MM.1S (cell line): ENCODE data around the gene GNPTAB.
A peak's percentile ranks its signal among the peaks of the same experiment; 100 is the strongest.

Source experiments
- DNase-seq: peaks from one replicate; pipeline ENCODE4 v3.0.0-alpha.2; 2015
- H2AFZ ChIP-seq: fragments of 300-600 bp; sonication (generic); 2 replicates; pipeline ENCODE4 v1.6.0; 2016; ENCODE audit warnings: antibody characterized with exemption, low read length
- H3F3A ChIP-seq: fragments of 300-600 bp; sonication (generic); 2 replicates; pipeline ENCODE4 v1.6.1; 2016; ENCODE audit warnings: mild to moderate bottlenecking, antibody characterized with exemption, low read length, moderate library complexity, mixed read lengths; ENCODE audit not compliant: insufficient read depth
- H3K27ac ChIP-seq: fragments of 300-600 bp; sonication (generic); 2 replicates; pipeline ENCODE4 v1.5.1; 2016; ENCODE audit warnings: mild to moderate bottlenecking, low read length
- H3K27me3 ChIP-seq: fragments of 300-600 bp; sonication (generic); replicated peaks from 2 replicates; pipeline ENCODE4 v1.6.0; 2016; ENCODE audit warnings: low read length; ENCODE audit not compliant: insufficient read depth
- H3K36me3 ChIP-seq: fragments of 300-600 bp; sonication (generic); replicated peaks from 2 replicates; pipeline ENCODE4 v1.6.1; 2016; ENCODE audit warnings: mild to moderate bottlenecking, low read length, mixed read lengths; ENCODE audit not compliant: insufficient read depth
- H3K4me1 ChIP-seq: fragments of 300-600 bp; sonication (generic); 2 replicates; pipeline ENCODE4 v1.6.1; 2016; ENCODE audit warnings: low read length, mixed read lengths
- H3K4me2 ChIP-seq: fragments of 300-600 bp; sonication (generic); 2 replicates; pipeline ENCODE4 v1.6.0; 2016; ENCODE audit warnings: low read depth, low read length
- H3K4me3 ChIP-seq: fragments of 300-600 bp; sonication (generic); 2 replicates; pipeline ENCODE4 v1.5.1; 2016; ENCODE audit warnings: low read length, mixed read lengths
- H3K79me2 ChIP-seq: fragments of 300-600 bp; sonication (generic); 2 replicates; pipeline ENCODE4 v1.6.1; 2016; ENCODE audit warnings: mixed run types, low read length, mixed read lengths
- H3K9ac ChIP-seq: fragments of 300-600 bp; sonication (generic); 2 replicates; pipeline ENCODE4 v1.6.1; 2016; ENCODE audit warnings: low read length, mixed read lengths
- H3K9me2 ChIP-seq: fragments of 300-600 bp; sonication (generic); replicated peaks from 2 replicates; pipeline ENCODE4 v1.6.1; 2016; ENCODE audit warnings: mild to moderate bottlenecking, low read length, mixed read lengths; ENCODE audit not compliant: insufficient read depth
- H3K9me3 ChIP-seq: fragments of 300-600 bp; sonication (generic); replicated peaks from 2 replicates; pipeline ENCODE4 v1.6.1; 2016; ENCODE audit warnings: mild to moderate bottlenecking, low read length, mixed read lengths; ENCODE audit not compliant: insufficient read depth
- H4K20me1 ChIP-seq: fragments of 300-600 bp; sonication (generic); 2 replicates; pipeline ENCODE4 v1.6.1; 2016; ENCODE audit warnings: mild to moderate bottlenecking, low read length, moderate library complexity, mixed read lengths; ENCODE audit not compliant: insufficient read depth
- CTCF ChIP-seq: fragments of 300-600 bp; sonication (generic); IDR thresholded peaks from 2 replicates; pipeline ENCODE4 v1.5.1; 2016; ENCODE audit warnings: antibody characterized with exemption, low read length, mixed read lengths
- EZH2 ChIP-seq: fragments of 300-600 bp; sonication (generic); optimal IDR thresholded peaks from 2 replicates; pipeline ENCODE3; 2017; ENCODE audit warnings: low read depth, mild to moderate bottlenecking, antibody characterized with exemption, low read length, mixed read lengths
- EZH2phosphoT487 ChIP-seq: fragments of 300-600 bp; sonication (generic); IDR thresholded peaks from 2 replicates; pipeline ENCODE4 v1.6.1; 2018; ENCODE audit warnings: antibody characterized with exemption, low read length

The GNPTAB gene

GRCh38 chr12:101793401-101793800, 37.4 kb downstream of the GNPTAB start:
- no peaks in the 10 kb centered on the region for H3F3A ChIP-seq
- H3K9me3 ChIP-seq, result no peaks in the 10 kb centered on the region
- peaks cover 6% of the 10 kb centered on the region for H3K36me3 ChIP-seq
- TF ChIP-seq EZH2 (no peak), EZH2phosphoT487 (no peak), CTCF (no peak)
- no peak overlapping the region for H2AFZ ChIP-seq
- peaks cover 4% of the 10 kb centered on the region; the same call in 1 of the 2 replicates for H4K20me1 ChIP-seq
- H3K27ac ChIP-seq, result no peak overlapping the region
- H3K79me2 ChIP-seq, result peaks cover 25% of the 10 kb centered on the region
- no peak overlapping the region for H3K9ac ChIP-seq
- DNase-seq, result no peak
- H3K27me3 ChIP-seq, result no peaks in the 10 kb centered on the region
- no peak overlapping the region for H3K4me3 ChIP-seq
- H3K4me1 ChIP-seq, result no peaks in the 10 kb centered on the region
- no peak overlapping the region for H3K4me2 ChIP-seq
- no peaks in the 10 kb centered on the region for H3K9me2 ChIP-seq

DNA sequence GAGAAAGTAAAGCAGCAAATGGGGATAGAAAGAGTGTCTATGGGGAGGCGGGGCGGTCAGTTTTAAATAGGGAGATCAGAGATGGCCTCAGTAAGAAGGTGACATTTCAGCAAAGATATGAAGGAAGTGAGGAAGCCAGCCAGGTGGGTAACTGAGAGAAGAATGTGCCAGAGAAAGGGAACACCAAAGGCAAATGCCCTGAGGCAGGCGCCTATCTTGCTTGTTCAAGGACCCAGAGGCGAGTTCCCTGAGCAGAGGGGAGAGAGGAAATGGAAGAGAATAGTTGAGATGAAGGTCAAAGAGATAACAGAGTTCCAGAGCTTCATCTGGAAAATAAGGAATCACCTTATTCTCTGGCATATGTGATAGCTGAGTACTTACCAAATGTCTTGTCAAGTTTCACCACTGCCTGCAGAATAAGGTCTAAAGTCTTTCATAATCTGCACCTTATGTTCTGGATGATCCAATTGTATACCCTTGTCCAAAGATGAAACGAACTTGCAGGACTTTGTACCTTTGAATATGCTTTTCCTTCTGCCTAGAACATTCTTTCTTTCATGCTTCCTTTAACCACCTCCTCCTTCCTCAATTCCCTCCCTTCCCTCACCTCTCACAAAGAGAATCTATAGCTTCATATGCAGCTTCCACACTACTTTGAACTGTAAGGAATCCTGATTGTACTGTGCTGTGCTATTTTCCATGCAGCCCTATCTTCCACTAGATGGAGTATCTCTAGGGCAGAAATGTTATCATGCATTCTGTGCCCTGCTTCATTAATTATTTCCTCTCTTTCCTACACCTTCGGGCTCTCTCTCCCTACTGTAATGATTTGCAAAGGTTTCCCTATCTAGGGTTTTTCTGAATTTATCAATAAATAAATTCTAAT, 38.5 kb downstream of the GNPTAB start:
- no peaks in the 10 kb centered on the region for H4K20me1 ChIP-seq

GRCh38 chr12:101789171-101789570, 41.6 kb downstream of the GNPTAB start:
- no peak for TF ChIP-seq CTCF
- Histone ChIP-seq H3K4me3 (no peak overlapping the region), H3K27ac (no peak overlapping the region), H3K4me2 (no peak overlapping the region), H3K27me3 (no peaks in the 10 kb centered on the region), H3F3A (no peaks in the 10 kb centered on the region), H3K9me3 (no peaks in the 10 kb centered on the region), H3K36me3 (peaks cover 6% of the 10 kb centered on the region), H3K4me1 (no peaks in the 10 kb centered on the region), H4K20me1 (no peaks in the 10 kb centered on the region), H3K79me2 (no peaks in the 10 kb centered on the region; the same call in 1 of the 2 replicates), H3K9ac (no peak overlapping the region), H3K9me2 (no peaks in the 10 kb centered on the region), H2AFZ (no peak overlapping the region)
- DNase-seq, result no peak

More for the DNA sequence above, 38.5 kb downstream of the GNPTAB start:
- no peak overlapping the region for H3K4me3 ChIP-seq
- H3K4me2 ChIP-seq, result no peak overlapping the region
- no peaks in the 10 kb centered on the region for H3K27me3 ChIP-seq
- no peaks in the 10 kb centered on the region for H3F3A ChIP-seq
- no peak for TF ChIP-seq EZH2
- peak; percentile 25 for TF ChIP-seq CTCF
- TF ChIP-seq EZH2phosphoT487, result no peak
- no peak overlapping the region for H2AFZ ChIP-seq
- H3K4me1 ChIP-seq, result no peaks in the 10 kb centered on the region
- H3K9me3 ChIP-seq, result no peaks in the 10 kb centered on the region
- no peak overlapping the region for H3K9ac ChIP-seq
- H3K27ac ChIP-seq, result no peak overlapping the region
- peaks cover 14% of the 10 kb centered on the region for H3K79me2 ChIP-seq
- peaks cover 6% of the 10 kb centered on the region for H3K36me3 ChIP-seq
- H3K9me2 ChIP-seq, result no peaks in the 10 kb centered on the region
- no peak for DNase-seq
